GM19372 (cell line): ENCODE results near the gene ABCB11.
A peak's percentile ranks its signal among the peaks of the same experiment; 100 is the strongest.
"Not testable (repeated sequence)": the region's sequence is repeated elsewhere in the genome, so short reads cannot be mapped to it uniquely, and the experiment has no call there.

Experiments
- ATAC-seq: cut with Tn5 transposase; IDR thresholded peaks from one replicate; pipeline ENCODE4 v1.9.1; 2021; ENCODE audit warnings: mild to moderate bottlenecking, low read depth, moderate library complexity; ENCODE audit not compliant: unreplicated experiment

ABCB11 gene

GRCh38 chr2:169046440-169047151 lies 15.5 kb upstream of the ABCB11 start:
- no peak for ATAC-seq

GRCh38 chr2:169042856-169043255 lies 11.7 kb upstream of the ABCB11 start:
- no peak for ATAC-seq

GRCh38 chr2:169041594-169041993 lies 10.5 kb upstream of the ABCB11 start:
- ATAC-seq = no peak

- no peak for ATAC-seq
Observed at GRCh38 chr2:169039702-169040101, 8.6 kb upstream of the ABCB11 start.

GRCh38 chr2:169038338-169038757 lies 7.2 kb upstream of the ABCB11 start:
- ATAC-seq = peak; percentile 48

- peak; percentile 44 for ATAC-seq
Observed at GRCh38 chr2:169036736-169037440, 5.8 kb upstream of the ABCB11 start.

- ATAC-seq = no peak
Observed at GRCh38 chr2:169035887-169036286, 4.8 kb upstream of the ABCB11 start.

- ATAC-seq = no peak
Observed at GRCh38 chr2:169034984-169035544, 3.9 kb upstream of the ABCB11 start.

- no peak for ATAC-seq
Observed at GRCh38 chr2:169034256-169034655, 3.1 kb upstream of the ABCB11 start.

GRCh38 chr2:169029341-169029740 lies 1.8 kb downstream of the ABCB11 start:
- ATAC-seq = no peak

GRCh38 chr2:169027234-169027633 lies 3.9 kb downstream of the ABCB11 start:
- ATAC-seq = no peak

- ATAC-seq = no peak
Observed at GRCh38 chr2:169026056-169026455, 5.1 kb downstream of the ABCB11 start.

- no peak for ATAC-seq
Observed at GRCh38 chr2:169023161-169023560, 8.0 kb downstream of the ABCB11 start.

- no peak for ATAC-seq
Observed at GRCh38 chr2:169018390-169018789, 12.7 kb downstream of the ABCB11 start.

GRCh38 chr2:169015943-169016342 lies 15.2 kb downstream of the ABCB11 start:
- ATAC-seq = no peak

GRCh38 chr2:169014780-169015179 lies 16.3 kb downstream of the ABCB11 start:
- no peak for ATAC-seq

- no peak for ATAC-seq
Observed at GRCh38 chr2:169013628-169014026, 17.5 kb downstream of the ABCB11 start.

- no peak for ATAC-seq
Observed at GRCh38 chr2:169012812-169013627, 18.1 kb downstream of the ABCB11 start.

- not testable (repeated sequence) for ATAC-seq
Observed at GRCh38 chr2:169012191-169012792, 18.8 kb downstream of the ABCB11 start.

- no peak for ATAC-seq
Observed at GRCh38 chr2:169011698-169012097, 19.4 kb downstream of the ABCB11 start.
